Breast epithelium (tissue), 4 donors: ENCODE measurements around the gene MPRIP. TPM values are rescaled to one million over a fixed set of nuclear protein-coding genes. Genes with fewer than 3 reads are reported as not detected.
A peak's percentile ranks its signal among the peaks of the same experiment; 100 is the strongest.

Experiments used
- DNase-seq, 2 donors: peaks; one replicate each; pipeline ENCODE4 v3.0.0-alpha.2; 2019; ENCODE audit warnings: low spot score in 2 of 2
- H3K27ac ChIP-seq, 2 donors: fragments of 200-600 bp; sonication (generic) in 1 of 2; one replicate each; pipeline ENCODE4 v1.5.1; 2016 to 2019; ENCODE audit warnings: mild to moderate bottlenecking in 1 of 2
- H3K27me3 ChIP-seq, 2 donors: fragments of 200-600 bp; sonication (generic) in 1 of 2; one replicate each; pipeline versions ENCODE4 v1.5.1 to v1.6.0; 2017 to 2019; ENCODE audit warnings: control low read depth in 1 of 2, mild to moderate bottlenecking in 1 of 2
- H3K36me3 ChIP-seq: fragments of 200-600 bp; one replicate; pipeline ENCODE4 v1.5.1; 2019
- H3K4me1 ChIP-seq, 2 donors: fragments of 200-600 bp; sonication (generic); one replicate each; pipeline ENCODE4 v1.5.1; 2016 to 2019; ENCODE audit warnings: control low read depth in 1 of 2
- H3K4me3 ChIP-seq, 3 donors: fragments of 200-600 bp; sonication (generic); 1 replicate in 2 of 3; 2 replicates in 1 of 3; pipeline ENCODE4 v1.5.1; 2016 to 2019; ENCODE audit warnings: mild to moderate bottlenecking in 3 of 3, moderate library complexity in 2 of 3
- H3K9me3 ChIP-seq, 2 donors: fragments of 200-600 bp; sonication (generic) in 1 of 2; one replicate each; pipeline ENCODE4 v1.5.1; 2016 to 2019; ENCODE audit warnings: control low read depth in 1 of 2
- CTCF ChIP-seq, 3 donors: fragments of 450-650 bp; IDR thresholded peaks; one replicate each; pipeline ENCODE4 v1.5.1; 2016 to 2017; ENCODE audit warnings: antibody characterized with exemption in 3 of 3, mild to moderate bottlenecking in 3 of 3, moderate library complexity in 3 of 3
- POLR2A ChIP-seq: fragments of 450-650 bp; IDR thresholded peaks from one replicate; pipeline ENCODE4 v1.6.1; 2016; ENCODE audit warnings: antibody characterized with exemption, mild to moderate bottlenecking, moderate library complexity
- POLR2AphosphoS5 ChIP-seq, 3 donors: sonication (generic); formaldehyde crosslinking; IDR thresholded peaks; one replicate each; pipeline ENCODE4 v1.6.1; 2017; ENCODE audit warnings: antibody characterized with exemption in 3 of 3
- intact Hi-C: fragments of 100-400 bp; cut with DNase I; formaldehyde crosslinking; loops from one replicate; pipeline ENCODE4 v1.15.1; 2023; ENCODE audit warnings: low total_unique reads
- total RNA-seq, 3 donors: library from RNA; depleted of rRNA; stranded (reverse); fragments of >200 nt; gene quantifications; one replicate each; pipeline ENCODE4 v1.1.0, GENCODE V29; 2016

MPRIP gene
- total RNA-seq, 3 donors from 2014 or later, result 93.1 to 136 (median 124) TPM

- Histone ChIP-seq H3K4me1 (peaks cover 11 to 41% of the 10 kb centered on the region in 2 donors), H3K9me3 (no peaks in the 10 kb centered on the region), H3K27ac (peak overlapping the region; percentile 15 to 81)
Measured at GRCh38 chr17:17118399-17118798, 76.1 kb downstream of the MPRIP start.

GRCh38 chr17:17119106-17119505 lies 76.8 kb downstream of the MPRIP start:
- Histone ChIP-seq H3K27me3 (no peaks in the 10 kb centered on the region), H3K4me1 (peaks cover 11 to 41% of the 10 kb centered on the region in 2 donors), H3K36me3 (no peaks in the 10 kb centered on the region), H3K27ac (peak overlapping the region; percentile 55 to 81), H3K4me3 (no peak overlapping the region), H3K9me3 (no peaks in the 10 kb centered on the region)
- intact Hi-C loops, result no loop called here
- no peak for DNase-seq
- TF ChIP-seq CTCF (IDR thresholded peaks at IDR 0.05) (no peak), POLR2AphosphoS5 (IDR thresholded peaks at IDR 0.05) (no peak)

More at GRCh38 chr17:17118399-17118798, 76.1 kb downstream of the MPRIP start:
- TF ChIP-seq POLR2A, result no peak
- TF ChIP-seq POLR2AphosphoS5 (IDR thresholded peaks at IDR 0.05), result no peak
- TF ChIP-seq CTCF (IDR thresholded peaks at IDR 0.05), result no peak
- intact Hi-C loops, result no loop called here
- Histone ChIP-seq H3K27me3 (no peaks in the 10 kb centered on the region), H3K36me3 (no peaks in the 10 kb centered on the region), H3K4me3 (no peak overlapping the region)
- no peak for DNase-seq

- DNase-seq, result no peak
- peaks cover 10 to 39% of the 10 kb centered on the region in 2 donors for H3K4me1 ChIP-seq
- intact Hi-C loops, result no loop called here
- H3K27me3 ChIP-seq, result no peaks in the 10 kb centered on the region
- no peaks in the 10 kb centered on the region for H3K36me3 ChIP-seq
- H3K4me3 ChIP-seq, result no peak overlapping the region
- no peak for TF ChIP-seq POLR2AphosphoS5 (IDR thresholded peaks at IDR 0.05)
- TF ChIP-seq CTCF (IDR thresholded peaks at IDR 0.05), result no peak
- no peak for TF ChIP-seq POLR2A
- peak overlapping the region; percentile 55 to 81 for H3K27ac ChIP-seq
- no peaks in the 10 kb centered on the region for H3K9me3 ChIP-seq
Measured at GRCh38 chr17:17119533-17119932, 77.3 kb downstream of the MPRIP start.

- Histone ChIP-seq H3K27ac (peak overlapping the region; percentile 38 to 81), H3K9me3 (no peaks in the 10 kb centered on the region), H3K4me3 (no peak overlapping the region), H3K4me1 (peaks cover 2 to 31% of the 10 kb centered on the region in 2 donors), H3K27me3 (no peaks in the 10 kb centered on the region), H3K36me3 (no peaks in the 10 kb centered on the region)
- TF ChIP-seq POLR2AphosphoS5 (IDR thresholded peaks at IDR 0.05), result no peak
- intact Hi-C loops, result no loop called here
- DNase-seq, result no peak
Measured at GRCh38 chr17:17120294-17120693, 78.0 kb downstream of the MPRIP start.

- H3K27ac ChIP-seq, result peak overlapping the region; percentile 38 to 81
- peaks cover 0 to 27% of the 10 kb centered on the region in 2 donors for H3K4me1 ChIP-seq
- H3K4me3 ChIP-seq, result no peak overlapping the region
- TF ChIP-seq POLR2AphosphoS5 (IDR thresholded peaks at IDR 0.05) (no peak), CTCF (IDR thresholded peaks at IDR 0.05) (no peak), POLR2A (no peak)
- no peaks in the 10 kb centered on the region for H3K27me3 ChIP-seq
- intact Hi-C loops, result no loop called here
- no peaks in the 10 kb centered on the region for H3K9me3 ChIP-seq
- no peak for DNase-seq
- H3K36me3 ChIP-seq, result no peaks in the 10 kb centered on the region
Measured at GRCh38 chr17:17120701-17121100, 78.4 kb downstream of the MPRIP start.

GRCh38 chr17:17121162-17121561 lies 78.9 kb downstream of the MPRIP start:
- TF ChIP-seq POLR2AphosphoS5 (IDR thresholded peaks at IDR 0.05) (no peak), POLR2A (no peak)
- H3K27ac ChIP-seq, result peak overlapping the region; percentile 38 to 81
- intact Hi-C loops, result no loop called here

More at GRCh38 chr17:17121162-17121561, 78.9 kb downstream of the MPRIP start:
- DNase-seq, result no peak
- Histone ChIP-seq H3K9me3 (no peaks in the 10 kb centered on the region), H3K4me3 (no peak overlapping the region), H3K27me3 (no peaks in the 10 kb centered on the region), H3K36me3 (no peaks in the 10 kb centered on the region), H3K4me1 (peaks cover 0 to 23% of the 10 kb centered on the region in 2 donors)
